ENCODE results near the gene CCDC92B. TPM values are rescaled to one million over a fixed set of nuclear protein-coding genes. Genes with fewer than 3 reads are reported as not detected.

CCDC92B gene
- total RNA-seq, 2 experiments from 2014 or later, result 0.07 to 0.12 TPM

- intact Hi-C loops (cut with micrococcal nuclease), result no loop called here
- peak; percentile 2 for DNase-seq
- no peak overlapping the region for H3K27ac Mint-ChIP-seq
- H3K9me3 Mint-ChIP-seq, result no peaks in the 10 kb centered on the region
- no peaks in the 10 kb centered on the region for H3K4me1 Mint-ChIP-seq (ENCODE audit: low read depth)
- no peaks in the 10 kb centered on the region for H3K27me3 Mint-ChIP-seq (ENCODE audit: low read depth)
- CTCF ChIA-PET, result no interaction called here
- peaks cover 13% of the 10 kb centered on the region for H3K36me3 Mint-ChIP-seq (ENCODE audit: low read depth)
- H3K4me3 Mint-ChIP-seq, result no peak overlapping the region
Observed at GRCh38 chr17:2695243-2695960, 54.0 kb downstream of the CCDC92B start.

GRCh38 chr17:2694381-2695242, 54.8 kb downstream of the CCDC92B start:
- CTCF ChIA-PET, result no interaction called here
- Mint-ChIP-seq H3K4me1 (ENCODE audit: low read depth) (no peaks in the 10 kb centered on the region), H3K9me3 (no peaks in the 10 kb centered on the region), H3K27me3 (ENCODE audit: low read depth) (no peaks in the 10 kb centered on the region), H3K4me3 (no peak overlapping the region), H3K27ac (no peak overlapping the region), H3K36me3 (ENCODE audit: low read depth) (peaks cover 8% of the 10 kb centered on the region)
- DNase-seq, result peak; percentile 2
- intact Hi-C loops (cut with micrococcal nuclease), result no loop called here

GRCh38 chr17:2693561-2694380, 55.7 kb downstream of the CCDC92B start:
- peaks cover 10% of the 10 kb centered on the region for H3K36me3 Mint-ChIP-seq (ENCODE audit: low read depth)
- H3K4me3 Mint-ChIP-seq, result no peak overlapping the region
- H3K27ac Mint-ChIP-seq, result no peak overlapping the region
- peak; percentile 3 for DNase-seq
- H3K27me3 Mint-ChIP-seq (ENCODE audit: low read depth), result no peaks in the 10 kb centered on the region
- H3K4me1 Mint-ChIP-seq (ENCODE audit: low read depth), result peaks cover 3% of the 10 kb centered on the region
- CTCF ChIA-PET, result no interaction called here
- no peaks in the 10 kb centered on the region for H3K9me3 Mint-ChIP-seq
- intact Hi-C loops (cut with micrococcal nuclease), result no loop called here

GRCh38 chr17:2692781-2693135, 56.7 kb downstream of the CCDC92B start:
- no peaks in the 10 kb centered on the region for H3K27me3 Mint-ChIP-seq (ENCODE audit: low read depth)
- no peaks in the 10 kb centered on the region for H3K9me3 Mint-ChIP-seq
- peak; percentile 3 for DNase-seq
- intact Hi-C loops (cut with micrococcal nuclease), result no loop called here
- H3K36me3 Mint-ChIP-seq (ENCODE audit: low read depth), result peaks cover 14% of the 10 kb centered on the region
- no peak overlapping the region for H3K27ac Mint-ChIP-seq
- H3K4me1 Mint-ChIP-seq (ENCODE audit: low read depth), result peaks cover 3% of the 10 kb centered on the region
- CTCF ChIA-PET, result no interaction called here
- no peak overlapping the region for H3K4me3 Mint-ChIP-seq

GRCh38 chr17:2691965-2692780, 57.3 kb downstream of the CCDC92B start:
- H3K4me1 Mint-ChIP-seq (ENCODE audit: low read depth), result peaks cover 3% of the 10 kb centered on the region
- intact Hi-C loops (cut with micrococcal nuclease), result no loop called here
- H3K9me3 Mint-ChIP-seq, result no peaks in the 10 kb centered on the region
- H3K36me3 Mint-ChIP-seq (ENCODE audit: low read depth), result peaks cover 14% of the 10 kb centered on the region
- no peak overlapping the region for H3K27ac Mint-ChIP-seq
- no peaks in the 10 kb centered on the region for H3K27me3 Mint-ChIP-seq (ENCODE audit: low read depth)
- peak; percentile 1 for DNase-seq
- CTCF ChIA-PET, result no interaction called here
- H3K4me3 Mint-ChIP-seq, result no peak overlapping the region

- peak; percentile 2 for DNase-seq
- no peak overlapping the region for H3K27ac Mint-ChIP-seq
- H3K36me3 Mint-ChIP-seq (ENCODE audit: low read depth), result peaks cover 14% of the 10 kb centered on the region
- H3K9me3 Mint-ChIP-seq, result no peaks in the 10 kb centered on the region
- H3K27me3 Mint-ChIP-seq (ENCODE audit: low read depth), result no peaks in the 10 kb centered on the region
- H3K4me3 Mint-ChIP-seq, result no peak overlapping the region
- intact Hi-C loops (cut with micrococcal nuclease), result no loop called here
- CTCF ChIA-PET, result no interaction called here
- H3K4me1 Mint-ChIP-seq (ENCODE audit: low read depth), result peaks cover 3% of the 10 kb centered on the region
Observed at GRCh38 chr17:2691069-2691871, 58.2 kb downstream of the CCDC92B start.

- H3K27me3 Mint-ChIP-seq (ENCODE audit: low read depth), result no peaks in the 10 kb centered on the region
- CTCF ChIA-PET, result no interaction called here
- no peak for DNase-seq
- peaks cover 3% of the 10 kb centered on the region for H3K4me1 Mint-ChIP-seq (ENCODE audit: low read depth)
- intact Hi-C loops (cut with micrococcal nuclease), result no loop called here
- H3K9me3 Mint-ChIP-seq, result no peaks in the 10 kb centered on the region
- no peak overlapping the region for H3K27ac Mint-ChIP-seq
- H3K36me3 Mint-ChIP-seq (ENCODE audit: low read depth), result peaks cover 14% of the 10 kb centered on the region
- no peak overlapping the region for H3K4me3 Mint-ChIP-seq
Observed at GRCh38 chr17:2690165-2691068, 59.0 kb downstream of the CCDC92B start.

GRCh38 chr17:2689411-2690164, 59.9 kb downstream of the CCDC92B start:
- intact Hi-C loops (cut with micrococcal nuclease), result no loop called here
- Mint-ChIP-seq H3K36me3 (ENCODE audit: low read depth) (peaks cover 14% of the 10 kb centered on the region), H3K27ac (no peak overlapping the region), H3K4me1 (ENCODE audit: low read depth) (peaks cover 3% of the 10 kb centered on the region), H3K9me3 (no peaks in the 10 kb centered on the region), H3K4me3 (no peak overlapping the region), H3K27me3 (ENCODE audit: low read depth) (no peaks in the 10 kb centered on the region)
- DNase-seq, result no peak
- CTCF ChIA-PET, result interaction anchor here (1.9 kb wide), 1 partner anchor 15 kb away, joined by 6 read pairs; no protein-coding TSS in a partner anchor

GRCh38 chr17:2688351-2689342, 60.8 kb downstream of the CCDC92B start:
- Mint-ChIP-seq H3K4me1 (ENCODE audit: low read depth) (peaks cover 3% of the 10 kb centered on the region), H3K27ac (no peak overlapping the region), H3K4me3 (no peak overlapping the region), H3K36me3 (ENCODE audit: low read depth) (peaks cover 12% of the 10 kb centered on the region), H3K27me3 (ENCODE audit: low read depth) (no peaks in the 10 kb centered on the region), H3K9me3 (no peaks in the 10 kb centered on the region)
- DNase-seq, result no peak
- CTCF ChIA-PET, result interaction anchor here (0.7 to 1.9 kb wide), 2 partner anchors 14 to 1049 kb away, joined by 3 to 6 read pairs; no protein-coding TSS in a partner anchor
- intact Hi-C loops (cut with micrococcal nuclease), result no loop called here

Measured in activated naive CD4-positive, alpha-beta T cell treated with anti-CD3 and anti-CD28 coated beads for 36 hours (primary cell).